Left lobe of liver (tissue), 2 donors: Measurements from ENCODE around the gene DOCK2. TPM values are rescaled to one million over a fixed set of nuclear protein-coding genes. Genes with fewer than 3 reads are reported as not detected.

Experiments
- ATAC-seq: fragments of 200-7000 bp; cut with Tn5 transposase; one replicate; pipeline ENCODE4 v1.9.1; 2020; ENCODE audit warnings: mild to moderate bottlenecking, moderate library complexity
- DNase-seq: peaks from one replicate; pipeline ENCODE4 v3.0.0-alpha.2; 2020; ENCODE audit warnings: low spot score
- total RNA-seq: library from RNA; stranded (reverse); gene quantifications from one replicate; pipeline ENCODE4 v1.2.1, GENCODE V29; 2021
- donor health status: DM: no; HTN: no; CAD: no; lungs with moderate emphysema.
- donor health status: DM: no; HTN: yes; CAD: no.

DOCK2 gene
- total RNA-seq, 1 donor from 2014 or later, result 4.1 TPM

- DNase-seq (no peak), ATAC-seq (no peak)
These were observed 468.9 kb downstream of the DOCK2 start, which contains the start of gene FOXI1 for GRCh38 chr5:170105642-170106611. Gene FOXI1, plus strand, starts transcription at chr5:170105897. Its CDS starts 61 bp downstream, at chr5:170105958.

GRCh38 chr5:170107674-170108073 is 470.6 kb downstream of the DOCK2 start:
- DNase-seq, result no peak
- no peak for ATAC-seq

GRCh38 chr5:170108266-170108785 is 471.3 kb downstream of the DOCK2 start:
- DNase-seq, result no peak
- no peak for ATAC-seq

GRCh38 chr5:170109059-170110031 is 472.3 kb downstream of the DOCK2 start:
- ATAC-seq, result no peak
- no peak for DNase-seq

- DNase-seq, result no peak
- ATAC-seq, result no peak
These were observed 473.5 kb downstream of the DOCK2 start for GRCh38 chr5:170110403-170111087.

- DNase-seq (no peak), ATAC-seq (no peak)
These were observed 474.2 kb downstream of the DOCK2 start for GRCh38 chr5:170111088-170111785.

GRCh38 chr5:170112876-170113521 is 475.9 kb downstream of the DOCK2 start:
- no peak for DNase-seq
- ATAC-seq, result no peak

- no peak for DNase-seq
- ATAC-seq, result no peak
These were observed 476.4 kb downstream of the DOCK2 start for GRCh38 chr5:170113522-170113900.

- DNase-seq, result no peak
- ATAC-seq, result no peak
These were observed 477.2 kb downstream of the DOCK2 start for GRCh38 chr5:170114271-170114670.

- no peak for ATAC-seq
- DNase-seq, result no peak
These were observed 478.9 kb downstream of the DOCK2 start for GRCh38 chr5:170115925-170116324.

- ATAC-seq (no peak), DNase-seq (no peak)
These were observed 480.7 kb downstream of the DOCK2 start for GRCh38 chr5:170117736-170118135.

- ATAC-seq (no peak), DNase-seq (no peak)
These were observed 483.5 kb downstream of the DOCK2 start for GRCh38 chr5:170120576-170120975.

GRCh38 chr5:170121321-170121720 is 484.2 kb downstream of the DOCK2 start:
- no peak for DNase-seq
- ATAC-seq, result no peak

- ATAC-seq (no peak), DNase-seq (no peak)
These were observed 489.0 kb downstream of the DOCK2 start for GRCh38 chr5:170126061-170126460.

- DNase-seq, result no peak
- no peak for ATAC-seq
These were observed 489.6 kb downstream of the DOCK2 start for GRCh38 chr5:170126626-170127025.

GRCh38 chr5:170131235-170131634 is 494.2 kb downstream of the DOCK2 start:
- DNase-seq, result no peak
- ATAC-seq, result no peak

- ATAC-seq (no peak), DNase-seq (no peak)
These were observed 495.3 kb downstream of the DOCK2 start for GRCh38 chr5:170132269-170132975.
